ENCODE data around the gene XPO6. TPM values are rescaled to one million over a fixed set of nuclear protein-coding genes. Genes with fewer than 3 reads are reported as not detected.

Gene XPO6
- total RNA-seq, 1 donor from 2014 or later, result 59.1 TPM

- FAIRE-seq, result no peak
- no peak for DNase-seq (ENCODE audit: low spot score in 2 of 2)
Observed at GRCh38 chr16:28185696-28186095, 26.1 kb downstream of the XPO6 start.

- FAIRE-seq (no peak), DNase-seq (ENCODE audit: low spot score in 2 of 2) (no peak)
Observed at GRCh38 chr16:28184625-28185024, 27.1 kb downstream of the XPO6 start.

GRCh38 chr16:28183930-28184329, 27.8 kb downstream of the XPO6 start:
- DNase-seq (ENCODE audit: low spot score in 2 of 2) (no peak), FAIRE-seq (no peak)

- FAIRE-seq (no peak), DNase-seq (ENCODE audit: low spot score in 2 of 2) (no peak)
Observed at GRCh38 chr16:28183484-28183883, 28.3 kb downstream of the XPO6 start.

- DNase-seq (ENCODE audit: low spot score in 2 of 2), result no peak
- no peak for FAIRE-seq
Observed at GRCh38 chr16:28182801-28183200, 29.0 kb downstream of the XPO6 start.

GRCh38 chr16:28182183-28182582, 29.6 kb downstream of the XPO6 start:
- FAIRE-seq (no peak), DNase-seq (ENCODE audit: low spot score in 2 of 2) (no peak)

- FAIRE-seq (no peak), DNase-seq (ENCODE audit: low spot score in 2 of 2) (no peak)
Observed at GRCh38 chr16:28181515-28181914, 30.2 kb downstream of the XPO6 start.

- no peak for DNase-seq (ENCODE audit: low spot score in 2 of 2)
- FAIRE-seq, result no peak
Observed at GRCh38 chr16:28180655-28181460, 30.9 kb downstream of the XPO6 start.

GRCh38 chr16:28179354-28179753, 32.4 kb downstream of the XPO6 start:
- no peak for FAIRE-seq
- DNase-seq (ENCODE audit: low spot score in 2 of 2), result no peak

GRCh38 chr16:28175715-28176114, 36.0 kb downstream of the XPO6 start:
- FAIRE-seq, result no peak

GRCh38 chr16:28172336-28172735, 39.4 kb downstream of the XPO6 start:
- no peak for DNase-seq (ENCODE audit: low spot score in 2 of 2)
- no peak for FAIRE-seq

More at GRCh38 chr16:28175715-28176114, 36.0 kb downstream of the XPO6 start:
- no peak for DNase-seq (ENCODE audit: low spot score in 2 of 2)

- DNase-seq (ENCODE audit: low spot score in 2 of 2) (no peak), FAIRE-seq (no peak)
Observed at GRCh38 chr16:28171816-28172215, 39.9 kb downstream of the XPO6 start.

- FAIRE-seq (no peak), DNase-seq (ENCODE audit: low spot score in 2 of 2) (no peak)
Observed at GRCh38 chr16:28168991-28169554, 42.7 kb downstream of the XPO6 start.

- FAIRE-seq (no peak), DNase-seq (ENCODE audit: low spot score in 2 of 2) (no peak)
Observed at GRCh38 chr16:28167730-28168129, 44.0 kb downstream of the XPO6 start.

- DNase-seq (ENCODE audit: low spot score in 2 of 2) (no peak), FAIRE-seq (no peak)
Observed at GRCh38 chr16:28167221-28167620, 44.5 kb downstream of the XPO6 start.

- DNase-seq (ENCODE audit: low spot score in 2 of 2) (no peak), FAIRE-seq (no peak)
Observed at GRCh38 chr16:28166394-28167208, 45.2 kb downstream of the XPO6 start.

- DNase-seq (ENCODE audit: low spot score in 2 of 2) (no peak), FAIRE-seq (no peak)
Observed at GRCh38 chr16:28165598-28165997, 46.2 kb downstream of the XPO6 start.

GRCh38 chr16:28164140-28164539, 47.6 kb downstream of the XPO6 start:
- DNase-seq (ENCODE audit: low spot score in 2 of 2) (no peak), FAIRE-seq (no peak)

GRCh38 chr16:28163699-28164098, 48.1 kb downstream of the XPO6 start:
- no peak for FAIRE-seq
- no peak for DNase-seq (ENCODE audit: low spot score in 2 of 2)

- DNase-seq (ENCODE audit: low spot score in 2 of 2) (no peak), FAIRE-seq (no peak)
Observed at GRCh38 chr16:28162326-28162877, 49.4 kb downstream of the XPO6 start.

GRCh38 chr16:28161626-28162025, 50.1 kb downstream of the XPO6 start:
- DNase-seq (ENCODE audit: low spot score in 2 of 2), result no peak
- FAIRE-seq, result no peak

Measured in frontal cortex (tissue), 4 donors.